ENCODE data around the gene RTL5.

RTL5 gene

DNA sequence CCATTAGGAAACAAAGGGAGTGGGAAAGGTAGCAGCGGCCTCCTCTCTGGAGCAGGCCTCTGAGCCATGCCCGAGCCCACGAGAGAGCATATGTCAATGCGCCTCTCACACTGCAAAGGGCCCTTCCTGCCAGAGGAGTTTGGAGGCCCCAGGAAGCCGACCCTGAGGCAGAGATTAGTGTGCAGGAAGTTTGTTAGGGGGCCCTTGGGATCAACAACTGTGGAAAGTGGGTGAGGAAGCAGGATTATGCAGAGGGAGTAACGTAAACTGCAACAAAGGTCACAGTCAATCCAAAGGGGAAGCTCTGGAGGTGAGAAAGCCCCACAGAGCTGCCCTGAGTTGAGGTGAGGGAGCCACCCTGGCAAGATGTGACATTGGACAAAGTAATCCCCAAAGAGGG lies 17.4 kb downstream of the RTL5 start:
- TF ChIP-seq, protein P1, sequence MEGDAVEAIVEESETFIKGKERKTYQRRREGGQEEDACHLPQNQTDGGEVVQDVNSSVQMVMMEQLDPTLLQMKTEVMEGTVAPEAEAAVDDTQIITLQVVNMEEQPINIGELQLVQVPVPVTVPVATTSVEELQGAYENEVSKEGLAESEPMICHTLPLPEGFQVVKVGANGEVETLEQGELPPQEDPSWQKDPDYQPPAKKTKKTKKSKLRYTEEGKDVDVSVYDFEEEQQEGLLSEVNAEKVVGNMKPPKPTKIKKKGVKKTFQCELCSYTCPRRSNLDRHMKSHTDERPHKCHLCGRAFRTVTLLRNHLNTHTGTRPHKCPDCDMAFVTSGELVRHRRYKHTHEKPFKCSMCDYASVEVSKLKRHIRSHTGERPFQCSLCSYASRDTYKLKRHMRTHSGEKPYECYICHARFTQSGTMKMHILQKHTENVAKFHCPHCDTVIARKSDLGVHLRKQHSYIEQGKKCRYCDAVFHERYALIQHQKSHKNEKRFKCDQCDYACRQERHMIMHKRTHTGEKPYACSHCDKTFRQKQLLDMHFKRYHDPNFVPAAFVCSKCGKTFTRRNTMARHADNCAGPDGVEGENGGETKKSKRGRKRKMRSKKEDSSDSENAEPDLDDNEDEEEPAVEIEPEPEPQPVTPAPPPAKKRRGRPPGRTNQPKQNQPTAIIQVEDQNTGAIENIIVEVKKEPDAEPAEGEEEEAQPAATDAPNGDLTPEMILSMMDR (IDR thresholded peaks at IDR 0.05): no peak
- TF ChIP-seq ZFX (IDR thresholded peaks at IDR 0.05; ENCODE audit: borderline replicate concordance): no peak
- H3K27ac ChIP-seq: no peak overlapping the region

DNA sequence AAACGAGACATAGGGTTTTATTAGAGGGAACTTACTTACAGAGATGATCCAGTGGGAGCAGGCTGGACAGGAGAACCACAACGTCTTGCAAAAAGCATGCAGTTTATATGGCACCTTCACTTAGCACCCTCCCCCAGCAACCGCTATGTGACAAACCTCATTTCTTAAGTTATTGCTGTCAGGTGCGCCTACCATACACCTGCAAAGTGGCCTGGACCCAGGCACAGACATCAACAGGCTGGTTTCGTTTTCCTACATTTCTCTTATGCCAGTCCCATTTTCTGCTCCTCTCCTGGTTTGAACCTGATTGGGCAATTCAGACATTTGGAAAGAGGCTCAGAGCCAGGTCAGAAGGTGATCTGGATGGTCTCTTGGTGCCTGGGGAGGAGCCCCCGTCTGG lies 18.3 kb downstream of the RTL5 start:
- TF ChIP-seq, protein P1 (IDR thresholded peaks at IDR 0.05): no peak
- TF ChIP-seq ZFX (IDR thresholded peaks at IDR 0.05; ENCODE audit: borderline replicate concordance): no peak
- no peak overlapping the region for H3K27ac ChIP-seq

DNA sequence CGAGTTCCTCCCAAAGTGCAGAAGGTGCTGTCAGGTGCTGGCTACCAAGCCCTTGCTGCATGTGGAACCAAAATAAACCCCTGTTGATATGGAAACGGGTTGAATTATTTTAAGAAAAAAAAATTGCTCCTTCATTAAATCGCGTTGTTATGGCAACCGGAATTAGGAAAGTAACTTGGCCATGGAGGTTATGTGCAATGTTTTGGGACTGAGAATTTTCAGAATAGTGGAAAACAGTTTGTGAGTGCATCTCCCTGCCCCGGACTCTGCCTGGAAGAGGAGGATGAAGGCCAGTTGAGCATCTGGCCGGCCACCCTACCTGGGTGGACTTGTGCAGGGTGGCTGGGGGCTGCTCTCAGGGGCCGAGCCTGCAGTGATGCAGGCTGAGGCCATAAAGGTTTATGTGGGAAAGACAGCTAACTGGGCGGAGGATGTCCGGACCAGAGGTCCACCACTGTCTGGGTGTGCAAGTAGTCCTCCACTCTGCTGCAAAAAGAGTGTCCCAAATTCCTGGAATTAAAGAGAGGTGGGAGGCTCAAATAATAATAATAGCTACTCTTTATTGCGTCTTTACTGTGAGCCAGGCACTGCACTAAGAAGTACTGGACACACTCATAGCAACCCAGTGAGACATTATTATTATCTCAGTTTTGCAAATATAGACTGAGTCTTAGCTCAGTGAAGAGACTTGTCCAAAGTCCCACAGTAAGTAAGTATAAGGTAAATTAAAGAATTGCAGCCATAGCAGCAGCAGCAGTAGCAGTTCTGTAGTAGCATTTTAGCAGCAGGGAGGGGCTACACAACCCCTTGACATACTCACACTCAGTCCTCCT lies 20.6 kb downstream of the RTL5 start:
- no peak overlapping the region for H3K27ac ChIP-seq
- no peak for TF ChIP-seq ZFX (IDR thresholded peaks at IDR 0.05; ENCODE audit: borderline replicate concordance)
- TF ChIP-seq, protein P1 (IDR thresholded peaks at IDR 0.05): no peak

DNA sequence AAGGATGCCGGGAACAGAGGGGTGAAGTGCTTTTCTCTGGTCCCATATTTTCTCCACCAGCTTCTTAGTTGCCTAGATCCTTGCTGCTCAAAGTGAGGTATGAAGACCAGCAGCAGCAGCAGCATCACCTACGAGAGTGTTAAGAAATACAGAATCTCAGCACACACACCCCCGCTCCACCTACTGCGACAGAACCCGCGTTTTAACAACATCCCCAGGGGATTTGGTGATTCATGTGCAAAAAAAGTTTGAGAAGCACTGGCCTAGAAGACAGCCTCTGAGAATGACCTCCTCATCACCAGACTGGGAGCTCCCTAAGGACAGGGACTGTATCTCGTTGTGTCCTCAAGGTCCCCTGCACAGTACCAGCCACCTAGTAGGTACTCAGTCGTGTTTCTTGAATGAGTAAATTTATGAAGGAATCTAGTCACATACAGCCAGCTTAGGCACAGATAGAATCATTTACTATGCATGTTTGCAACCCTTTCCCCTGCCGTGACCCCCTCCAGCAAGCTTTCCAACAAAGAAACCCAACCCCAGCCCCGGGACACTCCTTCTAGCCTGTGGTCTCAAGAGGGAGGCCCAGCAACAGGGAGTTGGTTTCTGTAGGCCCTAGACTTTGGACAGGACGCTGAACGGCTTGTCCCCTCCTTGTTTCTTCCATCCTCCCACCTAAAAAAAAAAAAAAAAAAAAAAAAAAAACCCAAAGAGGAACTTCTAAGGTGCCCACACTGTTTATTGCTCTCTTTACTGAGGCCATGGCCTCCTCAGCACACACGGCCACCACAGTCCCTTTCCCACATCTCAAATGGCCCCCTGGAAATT lies 21.5 kb downstream of the RTL5 start:
- TF ChIP-seq ZFX (IDR thresholded peaks at IDR 0.05; ENCODE audit: borderline replicate concordance): no peak
- TF ChIP-seq, protein P1 (IDR thresholded peaks at IDR 0.05): no peak

DNA sequence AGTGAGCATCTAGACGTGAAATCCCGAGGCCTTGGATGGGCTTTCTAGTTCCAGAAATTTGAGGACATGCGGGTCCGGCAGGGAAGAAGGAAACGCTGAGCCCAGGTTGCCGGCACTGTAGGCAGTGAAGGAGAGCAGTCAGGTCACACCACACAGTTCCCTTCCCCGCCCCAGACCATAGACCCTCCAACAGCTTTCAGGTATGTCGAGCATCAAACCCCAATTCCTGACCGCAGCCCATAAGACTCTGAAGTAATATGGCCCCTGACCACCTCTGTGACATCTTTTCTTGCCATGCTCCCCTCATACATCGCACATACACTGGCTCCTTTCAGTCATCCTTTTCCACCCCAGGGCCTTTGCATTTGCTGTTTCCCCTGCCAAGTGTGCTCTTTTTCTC lies 23.0 kb downstream of the RTL5 start:
- no peak overlapping the region for H3K27ac ChIP-seq
- no peak for TF ChIP-seq ZFX (IDR thresholded peaks at IDR 0.05; ENCODE audit: borderline replicate concordance)
- TF ChIP-seq, protein P1 (IDR thresholded peaks at IDR 0.05): no peak

More for the DNA sequence above, 21.5 kb downstream of the RTL5 start:
- no peak overlapping the region for H3K27ac ChIP-seq

DNA sequence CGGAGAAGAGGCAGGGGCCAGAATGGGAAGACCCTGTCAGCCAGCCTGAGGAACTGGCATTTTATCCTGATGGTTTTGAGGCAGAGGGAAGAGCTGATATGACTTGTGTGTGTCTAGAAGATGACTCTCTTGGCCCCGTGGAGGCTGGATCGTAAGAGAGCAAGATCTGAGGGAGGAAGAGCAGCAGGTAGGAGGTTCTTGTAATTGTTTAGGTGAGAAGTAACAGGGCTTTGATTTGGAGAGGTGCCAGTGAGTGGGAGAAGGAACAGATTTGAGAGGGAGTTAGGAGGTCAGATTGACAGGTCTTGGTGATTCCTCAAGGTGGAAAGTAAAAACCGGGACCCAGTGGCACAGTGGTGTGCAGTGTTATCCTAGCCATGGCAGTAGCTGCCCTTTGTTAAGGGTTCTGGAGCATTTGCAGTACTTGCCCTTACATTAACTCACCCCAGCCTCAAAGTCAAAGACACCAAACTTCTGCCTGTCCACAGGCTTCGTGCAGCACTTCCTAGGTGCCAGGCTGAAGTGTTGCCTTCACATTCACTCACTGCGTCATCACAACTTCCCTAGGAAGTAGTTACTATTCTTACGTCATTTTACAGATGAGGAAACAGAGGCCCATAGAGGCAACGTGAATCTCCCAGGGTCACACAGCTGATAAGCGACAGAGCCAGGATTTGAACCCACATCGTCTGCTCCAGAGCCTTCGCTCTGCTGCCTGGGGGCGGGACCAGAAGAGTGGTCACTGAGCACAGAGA lies 23.7 kb downstream of the RTL5 start:
- TF ChIP-seq, protein P1 (IDR thresholded peaks at IDR 0.05): no peak
- no peak for TF ChIP-seq ZFX (IDR thresholded peaks at IDR 0.05; ENCODE audit: borderline replicate concordance)
- H3K27ac ChIP-seq: no peak overlapping the region
